Type B pancreatic cell (in vitro differentiated cells): ENCODE results near the gene C6orf47. TPM values are rescaled to one million over a fixed set of nuclear protein-coding genes. Genes with fewer than 3 reads are reported as not detected.
"Not testable (repeated sequence)": the region's sequence is repeated elsewhere in the genome, so short reads cannot be mapped to it uniquely, and the experiment has no call there.

ENCODE experiments used
- DNase-seq: peaks from one replicate; pipeline ENCODE4 v3.0.0; 2021; ENCODE audit warnings: mixed read lengths; ENCODE audit not compliant: unreplicated experiment; ENCODE audit errors: extremely low spot score
- H3K27ac Mint-ChIP-seq: 2 replicates; pipeline ENCODE4 v1.8.0; 2021; ENCODE audit warnings: mild to moderate bottlenecking, mixed read lengths
- H3K27me3 Mint-ChIP-seq: 2 replicates; pipeline ENCODE4 v1.8.0; 2021; ENCODE audit warnings: mixed read lengths
- H3K36me3 Mint-ChIP-seq: 2 replicates; pipeline ENCODE4 v1.8.0; 2021; ENCODE audit warnings: mixed read lengths
- H3K4me1 Mint-ChIP-seq: one replicate; pipeline ENCODE4 v1.8.0; 2021; ENCODE audit warnings: mixed read lengths; ENCODE audit not compliant: unreplicated experiment
- H3K4me3 Mint-ChIP-seq: 2 replicates; pipeline ENCODE4 v1.8.0; 2021; ENCODE audit warnings: mild to moderate bottlenecking, mixed read lengths
- H3K9me3 Mint-ChIP-seq: 2 replicates; pipeline ENCODE4 v1.8.0; 2021; ENCODE audit warnings: mixed read lengths
- long read RNA-seq: library from polyadenylated mRNA; unstranded; transcript quantifications from one replicate; pipeline ENCODE4 v2.0.0, GENCODE V29; 2020
- total RNA-seq: library from RNA; stranded (reverse); gene quantifications from 2 replicates; pipeline ENCODE4 v1.2.1, GENCODE V29; 2021; ENCODE audit warnings: low replicate concordance
- TF ChIP-seq, protein P1 (sequence below): fragments of 200-600 bp; sonication (generic); conservative IDR thresholded peaks from 2 replicates; pipeline ENCODE4 v1.5.0; 2021; ENCODE audit warnings: antibody characterized with exemption, mild to moderate bottlenecking

Gene C6orf47, protein sequence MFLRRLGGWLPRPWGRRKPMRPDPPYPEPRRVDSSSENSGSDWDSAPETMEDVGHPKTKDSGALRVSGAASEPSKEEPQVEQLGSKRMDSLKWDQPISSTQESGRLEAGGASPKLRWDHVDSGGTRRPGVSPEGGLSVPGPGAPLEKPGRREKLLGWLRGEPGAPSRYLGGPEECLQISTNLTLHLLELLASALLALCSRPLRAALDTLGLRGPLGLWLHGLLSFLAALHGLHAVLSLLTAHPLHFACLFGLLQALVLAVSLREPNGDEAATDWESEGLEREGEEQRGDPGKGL
- 22.3 and 28.1 TPM in 2 replicates for total RNA-seq
- long read RNA-seq, transcript C6orf47-202 (1 exons, 2,475 nt) = major isoform, 42 of 42 reads
- long read RNA-seq, partial matches to known transcripts = 0 of 42 reads
- long read RNA-seq, other reads (novel, unspliced or antisense) = 0 of 42 reads

DNA sequence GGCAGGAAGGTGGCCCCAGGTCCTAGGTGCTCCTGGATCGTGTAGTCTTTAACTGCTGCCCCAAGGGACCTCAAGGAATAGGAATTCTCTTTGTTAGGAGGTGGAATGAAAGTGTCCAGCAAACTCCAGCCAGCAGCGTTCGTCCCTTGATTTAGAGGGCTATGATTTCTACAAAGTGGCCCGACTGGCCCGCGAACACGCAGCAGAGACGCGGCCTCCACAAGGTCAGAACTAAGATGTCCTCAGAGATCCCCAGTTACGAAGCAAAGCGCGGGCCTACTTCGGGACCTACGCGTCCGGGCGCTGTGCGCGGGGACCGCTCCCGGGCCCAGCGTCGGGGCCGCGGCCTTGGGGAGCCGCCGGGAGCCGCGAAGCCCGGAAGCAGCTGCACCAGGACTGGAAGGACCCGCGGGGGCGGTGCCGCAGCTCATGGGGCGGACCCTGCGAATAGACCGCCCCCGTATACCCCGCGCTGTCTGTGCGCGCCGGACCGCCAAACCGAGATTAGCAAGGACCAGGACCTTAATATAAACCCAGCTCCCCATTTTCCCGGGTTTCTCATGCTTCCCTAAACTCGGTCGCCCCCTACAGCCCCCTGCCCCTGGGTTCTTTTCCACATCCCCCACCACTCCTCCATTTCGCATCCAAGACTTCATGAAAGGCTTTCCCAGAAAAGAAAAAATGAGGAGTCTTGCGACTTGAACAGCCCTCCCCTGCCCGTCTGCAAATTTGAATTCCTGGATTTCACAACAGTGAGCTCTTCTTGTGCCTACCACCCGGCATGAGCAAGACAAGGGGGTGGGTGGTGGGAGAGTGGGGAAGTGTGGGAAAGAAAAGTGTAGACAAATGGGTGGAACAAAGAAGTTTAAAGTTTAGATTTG, at the start of gene C6orf47:
TSS of gene C6orf47 (minus strand) at position 398 of the 881 bp plus-strand sequence. CDS start 831 bp downstream, outside the sequence.
- H3K9me3 Mint-ChIP-seq = no peaks in the 10 kb centered on the region
- peak; percentile 84 for DNase-seq
- TF ChIP-seq, protein P1, sequence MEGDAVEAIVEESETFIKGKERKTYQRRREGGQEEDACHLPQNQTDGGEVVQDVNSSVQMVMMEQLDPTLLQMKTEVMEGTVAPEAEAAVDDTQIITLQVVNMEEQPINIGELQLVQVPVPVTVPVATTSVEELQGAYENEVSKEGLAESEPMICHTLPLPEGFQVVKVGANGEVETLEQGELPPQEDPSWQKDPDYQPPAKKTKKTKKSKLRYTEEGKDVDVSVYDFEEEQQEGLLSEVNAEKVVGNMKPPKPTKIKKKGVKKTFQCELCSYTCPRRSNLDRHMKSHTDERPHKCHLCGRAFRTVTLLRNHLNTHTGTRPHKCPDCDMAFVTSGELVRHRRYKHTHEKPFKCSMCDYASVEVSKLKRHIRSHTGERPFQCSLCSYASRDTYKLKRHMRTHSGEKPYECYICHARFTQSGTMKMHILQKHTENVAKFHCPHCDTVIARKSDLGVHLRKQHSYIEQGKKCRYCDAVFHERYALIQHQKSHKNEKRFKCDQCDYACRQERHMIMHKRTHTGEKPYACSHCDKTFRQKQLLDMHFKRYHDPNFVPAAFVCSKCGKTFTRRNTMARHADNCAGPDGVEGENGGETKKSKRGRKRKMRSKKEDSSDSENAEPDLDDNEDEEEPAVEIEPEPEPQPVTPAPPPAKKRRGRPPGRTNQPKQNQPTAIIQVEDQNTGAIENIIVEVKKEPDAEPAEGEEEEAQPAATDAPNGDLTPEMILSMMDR = no peak
- peaks cover 53% of the 10 kb centered on the region for H3K4me1 Mint-ChIP-seq
- H3K27me3 Mint-ChIP-seq = no peaks in the 10 kb centered on the region
- peak within 1 kb of the TSS; percentile 93 for H3K4me3 Mint-ChIP-seq
- peak within 1 kb of the TSS; percentile 90 for H3K27ac Mint-ChIP-seq
- H3K36me3 Mint-ChIP-seq = peaks cover 27% of the 10 kb centered on the region

DNA sequence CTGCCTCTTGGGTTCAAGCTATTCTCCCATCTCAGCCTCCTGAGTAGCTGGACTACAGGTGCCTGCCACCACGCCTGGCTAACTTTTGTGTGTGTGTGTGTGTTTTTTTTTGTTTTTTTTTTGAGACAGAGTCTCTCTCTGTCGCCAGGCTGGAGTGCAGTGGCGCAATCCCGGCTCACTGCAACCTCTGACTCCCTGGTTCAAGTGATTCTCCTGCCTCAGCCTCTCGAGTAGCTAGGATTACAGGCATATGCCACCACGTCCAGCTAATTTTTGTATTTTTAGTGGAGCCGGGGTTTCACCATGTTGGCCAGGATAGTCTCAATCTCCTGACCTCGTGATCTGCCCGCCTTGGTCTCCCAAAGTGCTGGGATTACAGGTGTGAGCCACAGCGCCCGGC, 48.6 kb upstream of the C6orf47 start:
- H3K36me3 Mint-ChIP-seq, H3K4me3 Mint-ChIP-seq, DNase-seq, H3K27me3 Mint-ChIP-seq, H3K9me3 Mint-ChIP-seq, H3K27ac Mint-ChIP-seq: not testable (repeated sequence)
- peaks cover 22% of the 10 kb centered on the region for H3K4me1 Mint-ChIP-seq

DNA sequence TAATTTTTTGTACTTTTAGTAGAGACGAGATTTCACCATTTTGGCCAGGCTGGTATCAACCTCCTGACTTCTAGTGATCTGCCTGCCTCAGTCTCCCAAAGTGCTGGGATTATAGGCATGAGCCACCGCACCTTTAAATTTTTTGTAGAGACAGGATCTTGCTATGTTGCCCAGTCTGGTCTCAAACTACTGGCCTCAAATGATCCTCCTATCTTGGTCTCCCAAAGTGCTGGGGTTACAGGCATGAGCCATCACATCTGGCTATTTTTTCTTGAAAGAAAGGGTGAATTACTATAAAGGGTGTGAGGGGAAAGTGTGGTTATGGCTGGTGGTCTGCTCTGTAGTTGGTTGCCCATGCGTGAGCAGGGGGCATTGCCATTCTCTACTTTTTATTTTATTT, 47.6 kb upstream of the C6orf47 start:
- H3K27ac Mint-ChIP-seq = no peak overlapping the region
- H3K4me3 Mint-ChIP-seq = no peak overlapping the region
- no peaks in the 10 kb centered on the region for H3K36me3 Mint-ChIP-seq
- TF ChIP-seq, protein P1 = no peak
- no peaks in the 10 kb centered on the region for H3K9me3 Mint-ChIP-seq
- DNase-seq = no peak
- peaks cover 18% of the 10 kb centered on the region for H3K4me1 Mint-ChIP-seq
- H3K27me3 Mint-ChIP-seq = no peaks in the 10 kb centered on the region

DNA sequence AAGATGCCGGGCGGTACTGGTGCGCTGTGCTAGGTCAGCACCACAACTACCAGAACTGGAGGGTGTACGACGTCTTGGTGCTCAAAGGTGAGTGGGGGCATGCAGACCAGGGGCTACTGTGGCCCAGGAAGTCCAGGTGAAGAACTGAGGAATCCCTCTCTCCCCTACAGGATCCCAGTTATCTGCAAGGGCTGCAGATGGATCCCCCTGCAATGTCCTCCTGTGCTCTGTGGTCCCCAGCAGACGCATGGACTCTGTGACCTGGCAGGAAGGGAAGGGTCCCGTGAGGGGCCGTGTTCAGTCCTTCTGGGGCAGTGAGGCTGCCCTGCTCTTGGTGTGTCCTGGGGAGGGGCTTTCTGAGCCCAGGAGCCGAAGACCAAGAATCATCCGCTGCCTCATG, 47.1 kb upstream of the C6orf47 start:
- TF ChIP-seq, protein P1 = no peak
- Mint-ChIP-seq H3K4me1 (peaks cover 16% of the 10 kb centered on the region), H3K4me3 (no peak overlapping the region), H3K9me3 (no peaks in the 10 kb centered on the region), H3K27ac (no peak overlapping the region), H3K27me3 (no peaks in the 10 kb centered on the region), H3K36me3 (no peaks in the 10 kb centered on the region)
- no peak for DNase-seq

DNA sequence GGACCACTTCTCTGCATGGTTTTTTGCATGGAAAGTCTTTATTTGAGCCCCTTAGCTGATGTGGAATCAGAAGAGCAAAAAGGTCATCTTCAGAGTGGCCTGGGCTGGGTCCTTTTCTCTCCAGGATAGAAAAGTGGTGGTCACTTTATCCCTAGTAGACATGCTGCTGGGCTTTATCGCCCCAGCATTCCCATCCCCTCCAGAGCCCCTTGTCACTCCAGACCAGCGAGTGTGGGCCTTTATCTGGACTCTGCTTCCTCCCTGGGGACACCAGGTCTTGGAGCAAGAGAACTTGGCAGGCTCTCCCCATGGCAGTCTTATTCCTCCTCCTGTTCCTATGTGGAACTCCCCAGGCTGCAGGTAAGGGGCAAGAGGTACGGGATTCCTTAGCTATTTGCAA, 46.0 kb upstream of the C6orf47 start, which contains the start of gene LY6G6F:
TSS of gene LY6G6F (plus strand) at position 268 of the 400 bp plus-strand sequence. CDS start at position 309, 41 bp downstream.
- peaks cover 11% of the 10 kb centered on the region for H3K4me1 Mint-ChIP-seq

More for the DNA sequence above, 46.0 kb upstream of the C6orf47 start, which contains the start of gene LY6G6F:
- TF ChIP-seq, protein P1 = no peak
- no peak within 1 kb of the TSS for H3K27ac Mint-ChIP-seq
- H3K9me3 Mint-ChIP-seq = no peaks in the 10 kb centered on the region
- no peak for DNase-seq
- no peaks in the 10 kb centered on the region for H3K36me3 Mint-ChIP-seq
- H3K4me3 Mint-ChIP-seq = no peak within 1 kb of the TSS
- H3K27me3 Mint-ChIP-seq = no peaks in the 10 kb centered on the region
